ENCODE data around the gene CNN3.
"Not testable (repeated sequence)": the region's sequence is repeated elsewhere in the genome, so short reads cannot be mapped to it uniquely, and the experiment has no call there.

Gene CNN3

GRCh38 chr1:94949681-94950661 lies 23.1 kb upstream of the CNN3 start:
- no peak for DNase-seq

GRCh38 chr1:94947437-94947836 lies 20.5 kb upstream of the CNN3 start:
- no peak for DNase-seq

GRCh38 chr1:94946886-94947285 lies 20.0 kb upstream of the CNN3 start:
- no peak for DNase-seq

- no peak for DNase-seq
Measured at GRCh38 chr1:94942171-94943128, 15.5 kb upstream of the CNN3 start.

GRCh38 chr1:94941480-94941879 lies 14.6 kb upstream of the CNN3 start:
- DNase-seq = not testable (repeated sequence)

- no peak for DNase-seq
Measured at GRCh38 chr1:94940738-94941137, 13.8 kb upstream of the CNN3 start.

- no peak for DNase-seq
Measured at GRCh38 chr1:94937820-94938219, 10.9 kb upstream of the CNN3 start.

- DNase-seq = no peak
Measured at GRCh38 chr1:94936861-94937620, 10.1 kb upstream of the CNN3 start.

- no peak for DNase-seq
Measured at GRCh38 chr1:94935476-94935875, 8.6 kb upstream of the CNN3 start.

- no peak for DNase-seq
Measured at GRCh38 chr1:94935034-94935433, 8.1 kb upstream of the CNN3 start.

GRCh38 chr1:94934551-94934950 lies 7.6 kb upstream of the CNN3 start:
- DNase-seq = no peak

GRCh38 chr1:94931254-94931841 lies 4.4 kb upstream of the CNN3 start:
- DNase-seq = no peak

GRCh38 chr1:94929351-94930217 lies 2.7 kb upstream of the CNN3 start:
- DNase-seq = no peak

GRCh38 chr1:94928293-94928939 lies 1.5 kb upstream of the CNN3 start:
- DNase-seq = no peak

- DNase-seq = no peak
Measured at GRCh38 chr1:94927405-94928175, 680 bp upstream of the CNN3 start.

GRCh38 chr1:94926126-94926914 lies 590 bp downstream of the CNN3 start:
- peak; percentile 6 for DNase-seq

- no peak for DNase-seq
Measured at GRCh38 chr1:94925561-94926125, 1.3 kb downstream of the CNN3 start.

GRCh38 chr1:94925004-94925403 lies 1.9 kb downstream of the CNN3 start:
- no peak for DNase-seq
